Epithelial cell of esophagus (primary cell): ENCODE data around the gene SERPINB13.
A peak's percentile ranks its signal among the peaks of the same experiment; 100 is the strongest.

Experiments
- DNase-seq: peaks from one replicate; pipeline ENCODE4 v3.0.0; 2010; ENCODE audit warnings: low read depth
- H3K4me3 ChIP-seq: 2 replicates; pipeline ENCODE4 v1.5.1; 2011; ENCODE audit warnings: mild to moderate bottlenecking, low read length, control low read depth
- TF ChIP-seq, protein P1 (sequence below): IDR thresholded peaks from 2 replicates; pipeline ENCODE4 v1.5.1; 2011; ENCODE audit warnings: low read depth, mild to moderate bottlenecking, low read length, control low read depth, inconsistent platforms; ENCODE audit not compliant: insufficient read depth; ENCODE audit errors: missing control alignments

Gene SERPINB13

DNA sequence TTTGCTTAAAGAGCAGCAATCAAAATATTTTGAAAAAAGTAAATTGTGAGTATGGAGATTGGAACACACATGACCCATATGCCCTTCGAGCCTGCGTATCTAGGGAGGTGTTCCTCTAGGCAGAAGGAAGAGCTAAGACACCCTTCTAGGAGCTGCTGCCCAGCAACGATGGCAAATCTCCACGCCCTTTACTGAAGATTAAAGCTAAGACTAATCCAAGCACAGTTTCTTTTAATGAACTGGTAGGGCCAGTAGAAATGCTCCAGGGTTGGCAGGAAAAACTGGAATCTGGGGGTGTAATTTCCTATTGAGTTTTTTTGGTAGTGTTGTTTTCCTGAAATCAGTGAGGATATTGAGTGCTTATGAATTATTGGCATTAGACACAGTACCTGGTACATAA lies 712 bp upstream of the SERPINB13 start:
- DNase-seq: peak; percentile 84
- peak overlapping the region; percentile 65 for H3K4me3 ChIP-seq
- TF ChIP-seq, protein P1, sequence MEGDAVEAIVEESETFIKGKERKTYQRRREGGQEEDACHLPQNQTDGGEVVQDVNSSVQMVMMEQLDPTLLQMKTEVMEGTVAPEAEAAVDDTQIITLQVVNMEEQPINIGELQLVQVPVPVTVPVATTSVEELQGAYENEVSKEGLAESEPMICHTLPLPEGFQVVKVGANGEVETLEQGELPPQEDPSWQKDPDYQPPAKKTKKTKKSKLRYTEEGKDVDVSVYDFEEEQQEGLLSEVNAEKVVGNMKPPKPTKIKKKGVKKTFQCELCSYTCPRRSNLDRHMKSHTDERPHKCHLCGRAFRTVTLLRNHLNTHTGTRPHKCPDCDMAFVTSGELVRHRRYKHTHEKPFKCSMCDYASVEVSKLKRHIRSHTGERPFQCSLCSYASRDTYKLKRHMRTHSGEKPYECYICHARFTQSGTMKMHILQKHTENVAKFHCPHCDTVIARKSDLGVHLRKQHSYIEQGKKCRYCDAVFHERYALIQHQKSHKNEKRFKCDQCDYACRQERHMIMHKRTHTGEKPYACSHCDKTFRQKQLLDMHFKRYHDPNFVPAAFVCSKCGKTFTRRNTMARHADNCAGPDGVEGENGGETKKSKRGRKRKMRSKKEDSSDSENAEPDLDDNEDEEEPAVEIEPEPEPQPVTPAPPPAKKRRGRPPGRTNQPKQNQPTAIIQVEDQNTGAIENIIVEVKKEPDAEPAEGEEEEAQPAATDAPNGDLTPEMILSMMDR: no peak

DNA sequence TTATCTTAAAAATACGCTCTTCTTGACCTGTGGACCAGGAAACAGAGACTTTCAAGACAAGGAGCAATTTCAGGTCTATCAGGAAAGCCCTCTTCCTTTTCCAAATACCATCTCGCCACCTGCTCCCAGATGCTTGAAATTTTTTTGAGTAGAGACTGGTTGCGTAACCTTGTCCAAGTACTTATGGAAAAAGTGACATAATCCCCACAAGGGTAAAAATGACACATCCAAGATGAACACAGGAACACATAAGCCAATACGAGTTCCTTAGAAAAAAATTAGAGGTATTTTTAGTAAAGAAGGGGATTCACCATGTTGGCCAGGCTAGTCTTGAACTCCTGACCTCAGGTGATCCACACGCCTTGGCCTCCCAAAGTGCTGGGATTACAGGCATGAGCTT lies 1.8 kb downstream of the SERPINB13 start:
- H3K4me3 ChIP-seq: peak overlapping the region; percentile 65
- DNase-seq: peak; percentile 57
- TF ChIP-seq, protein P1: no peak

DNA sequence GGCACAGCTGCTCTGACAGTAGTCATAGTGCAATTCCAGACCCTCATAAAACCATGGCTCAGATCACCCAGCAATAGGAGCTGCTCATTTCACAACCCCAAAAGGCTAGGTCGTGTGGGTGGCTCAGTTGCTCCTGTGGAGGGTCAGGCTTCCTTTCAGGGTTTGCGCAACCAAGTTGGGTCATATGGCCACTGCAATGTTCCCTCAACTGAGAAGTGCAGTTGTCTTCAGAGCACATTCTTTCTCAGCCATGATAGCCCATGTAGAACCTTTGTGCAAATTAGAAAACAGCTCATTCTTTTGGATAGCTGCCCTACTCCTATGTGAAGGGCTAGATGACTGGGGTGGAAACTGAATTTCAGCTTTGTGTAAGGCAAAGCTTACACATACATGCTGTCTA lies 3.2 kb downstream of the SERPINB13 start:
- TF ChIP-seq, protein P1: no peak
- H3K4me3 ChIP-seq: no peak overlapping the region
- DNase-seq: no peak

DNA sequence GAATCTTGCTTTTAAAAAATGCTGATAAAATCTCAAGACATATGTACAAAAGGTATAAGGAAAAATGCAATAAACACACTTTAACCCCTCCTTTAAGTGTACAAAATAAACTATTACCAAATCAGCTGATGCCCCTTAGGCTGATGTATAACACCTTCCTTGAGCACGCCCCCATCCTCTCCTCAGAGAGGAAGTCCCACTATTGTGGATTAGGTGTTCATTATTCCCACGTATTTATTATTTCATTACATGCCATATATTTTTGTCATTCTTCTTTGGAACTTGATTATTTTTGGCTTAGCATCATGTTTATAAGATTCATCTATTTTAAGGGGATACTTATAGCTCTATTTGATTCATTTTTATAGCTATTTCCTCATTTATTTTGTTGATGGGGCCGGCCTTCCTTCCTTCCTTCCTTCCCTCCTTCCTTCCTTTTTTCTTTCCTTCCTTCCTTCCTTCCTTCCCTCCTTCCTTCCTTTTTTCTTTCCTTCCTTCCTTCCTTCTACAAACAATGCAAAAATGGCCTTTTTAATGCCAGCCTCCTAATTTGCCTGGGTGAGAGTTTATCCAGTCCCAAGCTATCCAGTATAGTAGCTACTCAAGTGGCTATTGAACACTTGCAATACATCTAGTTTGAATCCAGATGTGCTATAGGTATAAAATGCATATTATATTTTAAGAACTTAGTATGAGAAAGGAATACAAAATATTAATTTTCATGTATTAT lies 4.0 kb downstream of the SERPINB13 start:
- no peak for DNase-seq
- H3K4me3 ChIP-seq: no peak overlapping the region
- TF ChIP-seq, protein P1: no peak

DNA sequence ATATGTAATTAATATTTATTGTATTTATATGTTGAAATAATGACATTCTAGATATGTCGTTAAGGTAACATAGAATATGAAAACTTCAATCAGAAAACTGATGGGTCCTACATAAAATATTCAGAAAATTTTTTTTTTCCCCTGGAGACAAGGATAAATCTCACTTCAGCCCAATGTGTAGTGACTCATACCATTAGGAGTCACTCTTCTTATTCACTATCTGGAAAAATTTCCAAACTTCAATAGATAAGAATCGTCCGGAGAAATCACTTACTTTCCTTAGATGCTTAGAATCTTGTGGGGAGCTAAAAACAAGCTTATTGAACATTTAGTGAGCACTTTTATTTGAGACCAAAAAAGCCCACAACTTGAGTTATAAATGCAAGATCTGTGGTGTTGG lies 4.6 kb downstream of the SERPINB13 start:
- TF ChIP-seq, protein P1: no peak

DNA sequence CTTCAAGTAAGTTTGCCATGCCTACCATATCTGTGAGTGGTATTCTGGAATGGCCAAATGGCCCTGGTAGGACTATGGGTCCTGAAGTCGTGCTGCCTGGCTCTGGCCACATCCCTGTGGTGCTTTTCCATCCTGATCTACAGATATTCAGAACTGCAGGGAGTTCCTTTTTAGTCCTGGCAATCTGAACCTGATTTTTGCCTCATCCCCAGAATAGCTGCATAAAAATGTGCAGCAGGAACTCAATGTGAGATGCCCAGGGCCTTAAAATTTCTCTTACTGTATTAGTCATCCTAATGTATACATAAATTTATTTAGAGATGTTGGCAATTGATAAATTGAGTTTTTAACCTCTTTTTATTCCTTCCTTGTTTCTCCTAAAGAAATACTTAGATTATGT lies 5.3 kb downstream of the SERPINB13 start:
- no peak for DNase-seq
- TF ChIP-seq, protein P1: no peak
- H3K4me3 ChIP-seq: no peak overlapping the region

More for the DNA sequence above, 4.6 kb downstream of the SERPINB13 start:
- H3K4me3 ChIP-seq: no peak overlapping the region
- no peak for DNase-seq

DNA sequence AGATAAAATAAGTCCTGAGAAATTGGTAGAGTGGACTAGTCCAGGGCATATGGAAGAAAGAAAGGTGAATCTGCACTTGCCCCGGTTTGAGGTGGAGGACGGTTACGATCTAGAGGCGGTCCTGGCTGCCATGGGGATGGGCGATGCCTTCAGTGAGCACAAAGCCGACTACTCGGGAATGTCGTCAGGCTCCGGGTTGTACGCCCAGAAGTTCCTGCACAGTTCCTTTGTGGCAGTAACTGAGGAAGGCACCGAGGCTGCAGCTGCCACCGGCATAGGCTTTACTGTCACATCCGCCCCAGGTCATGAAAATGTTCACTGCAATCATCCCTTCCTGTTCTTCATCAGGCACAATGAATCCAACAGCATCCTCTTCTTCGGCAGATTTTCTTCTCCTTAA lies 9.8 kb downstream of the SERPINB13 start:
- no peak overlapping the region for H3K4me3 ChIP-seq
- no peak for DNase-seq
- TF ChIP-seq, protein P1: no peak
